HepG2 (cell line): Measurements from ENCODE around the gene DLST. TPM values are rescaled to one million over a fixed set of nuclear protein-coding genes. Genes with fewer than 3 reads are reported as not detected.

ENCODE experiments used
- AGO1 ChIP-seq: fragments of 200-400 bp; formaldehyde crosslinking; IDR thresholded peaks from 2 replicates; pipeline ENCODE4 v1.6.1; 2017; ENCODE audit warnings: mild to moderate bottlenecking, low read depth, low read length, moderate library complexity; ENCODE audit not compliant: poor library complexity, severe bottlenecking
- ARNT2 ChIP-seq: sonication (generic); formaldehyde crosslinking; IDR thresholded peaks from 2 replicates; pipeline ENCODE4 v1.8.0; 2022; ENCODE audit warnings: mild to moderate bottlenecking, low read depth, missing genetic modification reagents, moderate library complexity
- CREB1 ChIP-seq, 2 experiments: fragments of 450-650 bp in 1 of 2; IDR thresholded peaks; 2 replicates each; pipeline ENCODE4 v1.6.1; 2016 to 2017; ENCODE audit warnings: control low read depth in 1 of 2, mild to moderate bottlenecking in 1 of 2, missing compliant biosample characterization in 1 of 2, missing genetic modification characterization in 1 of 2
- FOXO4 ChIP-seq: sonication (generic); formaldehyde crosslinking; conservative IDR thresholded peaks from 2 replicates; pipeline ENCODE4 v1.8.1; 2023; ENCODE audit warnings: missing genetic modification reagents
- GLI4 ChIP-seq: sonication (generic); formaldehyde crosslinking; IDR thresholded peaks from 2 replicates; pipeline ENCODE4 v1.5.1; 2020; ENCODE audit warnings: missing genetic modification reagents, mild to moderate bottlenecking, moderate library complexity, borderline replicate concordance
- KDM5B ChIP-seq: sonication (generic); formaldehyde crosslinking; IDR thresholded peaks from 2 replicates; pipeline ENCODE4 v1.4.0; 2020; ENCODE audit warnings: missing genetic modification reagents, mild to moderate bottlenecking, borderline replicate concordance
- MXD1 ChIP-seq: sonication (generic); formaldehyde crosslinking; IDR thresholded peaks from 2 replicates; pipeline ENCODE4 v1.4.0; 2020; ENCODE audit warnings: mild to moderate bottlenecking, missing genetic modification reagents
- NR2C2 ChIP-seq: sonication (generic); formaldehyde crosslinking; IDR thresholded peaks from 2 replicates; pipeline ENCODE4 v1.4.0; 2020; ENCODE audit warnings: missing genetic modification reagents, mild to moderate bottlenecking, moderate library complexity, borderline replicate concordance
- NR2F1 ChIP-seq, 2 experiments: fragments of 450-650 bp in 1 of 2; formaldehyde crosslinking in 1 of 2; IDR thresholded peaks; 2 replicates each; pipeline versions ENCODE4 v1.5.0 to v1.6.1; 2016 to 2020; ENCODE audit warnings: mild to moderate bottlenecking in 1 of 2, missing compliant biosample characterization in 1 of 2, missing genetic modification reagents in 1 of 2, moderate library complexity in 1 of 2
- POGZ ChIP-seq: sonication (generic); formaldehyde crosslinking; IDR thresholded peaks from 2 replicates; pipeline ENCODE4 v1.4.0; 2020; ENCODE audit warnings: mild to moderate bottlenecking, missing genetic modification reagents
- RFX1 ChIP-seq: fragments of 450-650 bp; IDR thresholded peaks from 2 replicates; pipeline ENCODE4 v1.6.1; 2017
- RFX3 ChIP-seq: IDR thresholded peaks from 2 replicates; pipeline ENCODE4 v1.6.1; 2016; ENCODE audit warnings: missing biosample characterization, missing genetic modification reagents
- SIN3A ChIP-seq: IDR thresholded peaks from 2 replicates; pipeline ENCODE4 v1.6.1; 2011; ENCODE audit warnings: low read depth, mild to moderate bottlenecking, control low read depth, low read length, borderline replicate concordance
- SRSF1 ChIP-seq: fragments of 200-400 bp; formaldehyde crosslinking; optimal IDR thresholded peaks from 2 replicates; pipeline ENCODE3; 2017; ENCODE audit warnings: mild to moderate bottlenecking, low read depth, low read length, moderate library complexity
- STAG1 ChIP-seq: sonication (generic); formaldehyde crosslinking; IDR thresholded peaks from 2 replicates; pipeline ENCODE4 v1.4.0; 2020; ENCODE audit warnings: missing genetic modification reagents
- ZFP62 ChIP-seq: sonication (generic); formaldehyde crosslinking; IDR thresholded peaks from 2 replicates; pipeline ENCODE4 v1.4.0; 2020; ENCODE audit warnings: missing genetic modification reagents
- ZNF18 ChIP-seq: sonication (generic); formaldehyde crosslinking; IDR thresholded peaks from 2 replicates; pipeline ENCODE4 v1.8.0; 2022; ENCODE audit warnings: mild to moderate bottlenecking, missing genetic modification reagents; ENCODE audit not compliant: insufficient replicate concordance
- ZNF3 ChIP-seq: IDR thresholded peaks from 2 replicates; pipeline ENCODE4 v1.7.0; 2017; ENCODE audit warnings: inconsistent platforms
- polyA plus RNA-seq, 8 experiments: library from polyadenylated mRNA; depleted of rRNA in 3 of 8; stranded (reverse) in 7 of 8; unstranded in 1 of 8; fragments of >200 nt; fragmentation: Illumina TruSeq in 4 of 8; extraction: Trizol in 4 of 8; gene quantifications; 2 replicates each; pipeline versions ENCODE4 v1.2.1 to v1.2.3, GENCODE V29; 2011 to 2016; ENCODE audit warnings: low read depth in 4 of 8, missing spikeins in 1 of 8, mixed read lengths in 1 of 8; ENCODE audit not compliant: insufficient read depth in 1 of 8
- total RNA-seq, 5 experiments: library from RNA; depleted of rRNA; stranded (reverse); fragments of >200 nt; fragmentation: Illumina TruSeq; extraction: Trizol; gene quantifications; 2 replicates each; pipeline ENCODE4 v1.2.3, GENCODE V29; 2016; ENCODE audit warnings: low read depth in 1 of 5
- TF ChIP-seq, protein P1 (sequence below): sonication (generic); formaldehyde crosslinking; conservative IDR thresholded peaks from 2 replicates; pipeline ENCODE4 v1.4.0; 2020; ENCODE audit warnings: missing genetic modification reagents
- TF ChIP-seq, protein P2 (sequence below): sonication (generic); formaldehyde crosslinking; IDR thresholded peaks from 2 replicates; pipeline ENCODE4 v1.4.0; 2020; ENCODE audit warnings: missing genetic modification reagents

DLST gene
- total and polyA plus RNA-seq, 2 of the 13 experiments (the other 11 are each of a cell fraction or from before 2014, with no cell fraction given): 56.5 to 94.3 TPM

- TF ChIP-seq CREB1 (IDR thresholded peaks at IDR 0.05) (no peak), CREB1 (CRISPR knock-in tag; IDR thresholded peaks at IDR 0.05) (no peak), MXD1 (0 out of 2 replicates have a peak, but pooled peaks have one; percentile 18), NR2F1 (CRISPR knock-in tag; IDR thresholded peaks at IDR 0.05) (peak in 1 of 2 experiments; percentile 60; a peak in 2 of 4 replicates), ZNF18 (CRISPR knock-in tag) (no peak), SIN3A (no peak; the same call in 1 of the 2 replicates), ZFP62 (CRISPR knock-in tag) (no peak), RFX1 (no peak), GLI4 (peak; percentile 32; the same call in 1 of the 2 replicates), STAG1 (peak; percentile 84), FOXO4 (CRISPR knock-in tag) (no peak), AGO1 (no peak), NR2C2 (CRISPR knock-in tag) (peak; percentile 63), ARNT2 (CRISPR knock-in tag) (no peak), RFX3 (CRISPR knock-in tag) (no peak), SRSF1 (no peak), ZNF3 (peak; percentile 100), POGZ (CRISPR knock-in tag) (no peak), KDM5B (CRISPR knock-in tag) (no peak; the same call in 1 of the 2 replicates)
- TF ChIP-seq, protein P1, sequence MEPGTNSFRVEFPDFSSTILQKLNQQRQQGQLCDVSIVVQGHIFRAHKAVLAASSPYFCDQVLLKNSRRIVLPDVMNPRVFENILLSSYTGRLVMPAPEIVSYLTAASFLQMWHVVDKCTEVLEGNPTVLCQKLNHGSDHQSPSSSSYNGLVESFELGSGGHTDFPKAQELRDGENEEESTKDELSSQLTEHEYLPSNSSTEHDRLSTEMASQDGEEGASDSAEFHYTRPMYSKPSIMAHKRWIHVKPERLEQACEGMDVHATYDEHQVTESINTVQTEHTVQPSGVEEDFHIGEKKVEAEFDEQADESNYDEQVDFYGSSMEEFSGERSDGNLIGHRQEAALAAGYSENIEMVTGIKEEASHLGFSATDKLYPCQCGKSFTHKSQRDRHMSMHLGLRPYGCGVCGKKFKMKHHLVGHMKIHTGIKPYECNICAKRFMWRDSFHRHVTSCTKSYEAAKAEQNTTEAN (CRISPR knock-in tag): no peak
- TF ChIP-seq, protein P2, sequence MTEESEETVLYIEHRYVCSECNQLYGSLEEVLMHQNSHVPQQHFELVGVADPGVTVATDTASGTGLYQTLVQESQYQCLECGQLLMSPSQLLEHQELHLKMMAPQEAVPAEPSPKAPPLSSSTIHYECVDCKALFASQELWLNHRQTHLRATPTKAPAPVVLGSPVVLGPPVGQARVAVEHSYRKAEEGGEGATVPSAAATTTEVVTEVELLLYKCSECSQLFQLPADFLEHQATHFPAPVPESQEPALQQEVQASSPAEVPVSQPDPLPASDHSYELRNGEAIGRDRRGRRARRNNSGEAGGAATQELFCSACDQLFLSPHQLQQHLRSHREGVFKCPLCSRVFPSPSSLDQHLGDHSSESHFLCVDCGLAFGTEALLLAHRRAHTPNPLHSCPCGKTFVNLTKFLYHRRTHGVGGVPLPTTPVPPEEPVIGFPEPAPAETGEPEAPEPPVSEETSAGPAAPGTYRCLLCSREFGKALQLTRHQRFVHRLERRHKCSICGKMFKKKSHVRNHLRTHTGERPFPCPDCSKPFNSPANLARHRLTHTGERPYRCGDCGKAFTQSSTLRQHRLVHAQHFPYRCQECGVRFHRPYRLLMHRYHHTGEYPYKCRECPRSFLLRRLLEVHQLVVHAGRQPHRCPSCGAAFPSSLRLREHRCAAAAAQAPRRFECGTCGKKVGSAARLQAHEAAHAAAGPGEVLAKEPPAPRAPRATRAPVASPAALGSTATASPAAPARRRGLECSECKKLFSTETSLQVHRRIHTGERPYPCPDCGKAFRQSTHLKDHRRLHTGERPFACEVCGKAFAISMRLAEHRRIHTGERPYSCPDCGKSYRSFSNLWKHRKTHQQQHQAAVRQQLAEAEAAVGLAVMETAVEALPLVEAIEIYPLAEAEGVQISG: no peak
Observed at GRCh38 chr14:74945852-74946658, 64.3 kb downstream of the DLST start (continued).
